Nephron (organoid): Measurements from ENCODE around the gene FHAD1.
A peak's percentile ranks its signal among the peaks of the same experiment; 100 is the strongest.

Experiments used
- H3K27ac Mint-ChIP-seq, 3 experiments: 2 replicates each; pipeline ENCODE4 v1.8.0; 2020; ENCODE audit warnings: mixed read lengths in 3 of 3, mild to moderate bottlenecking in 2 of 3, moderate library complexity in 1 of 3
- H3K27me3 Mint-ChIP-seq: 2 replicates; pipeline ENCODE4 v1.8.0; 2021; ENCODE audit warnings: low read depth, mild to moderate bottlenecking, moderate library complexity, mixed read lengths
- H3K36me3 Mint-ChIP-seq: 2 replicates; pipeline ENCODE4 v1.8.0; 2020; ENCODE audit warnings: low read depth, mixed read lengths
- H3K4me1 Mint-ChIP-seq: 2 replicates; pipeline ENCODE4 v1.8.0; 2020; ENCODE audit warnings: mixed read lengths
- H3K4me3 Mint-ChIP-seq, 3 experiments: 2 replicates each; pipeline ENCODE4 v1.8.0; 2020; ENCODE audit warnings: mild to moderate bottlenecking in 3 of 3, mixed read lengths in 3 of 3, moderate library complexity in 2 of 3
- H3K9me3 Mint-ChIP-seq: 2 replicates; pipeline ENCODE4 v1.8.0; 2020; ENCODE audit warnings: mixed read lengths
- TF ChIP-seq, protein P1 (sequence below), 3 experiments: fragments of 200-600 bp; sonication (generic); IDR thresholded peaks; one replicate each; pipeline ENCODE4 v1.5.0; 2021; ENCODE audit warnings: antibody characterized with exemption in 3 of 3; ENCODE audit not compliant: unreplicated experiment in 3 of 3

FHAD1 gene

GRCh38 chr1:15364740-15365139, 117.7 kb downstream of the FHAD1 start:
- Mint-ChIP-seq H3K27me3 (peaks cover 22% of the 10 kb centered on the region), H3K4me1 (peaks cover 5% of the 10 kb centered on the region), H3K9me3 (no peaks in the 10 kb centered on the region), H3K27ac (no peak overlapping the region), H3K4me3 (no peak overlapping the region), H3K36me3 (no peaks in the 10 kb centered on the region)
- TF ChIP-seq, protein P1, sequence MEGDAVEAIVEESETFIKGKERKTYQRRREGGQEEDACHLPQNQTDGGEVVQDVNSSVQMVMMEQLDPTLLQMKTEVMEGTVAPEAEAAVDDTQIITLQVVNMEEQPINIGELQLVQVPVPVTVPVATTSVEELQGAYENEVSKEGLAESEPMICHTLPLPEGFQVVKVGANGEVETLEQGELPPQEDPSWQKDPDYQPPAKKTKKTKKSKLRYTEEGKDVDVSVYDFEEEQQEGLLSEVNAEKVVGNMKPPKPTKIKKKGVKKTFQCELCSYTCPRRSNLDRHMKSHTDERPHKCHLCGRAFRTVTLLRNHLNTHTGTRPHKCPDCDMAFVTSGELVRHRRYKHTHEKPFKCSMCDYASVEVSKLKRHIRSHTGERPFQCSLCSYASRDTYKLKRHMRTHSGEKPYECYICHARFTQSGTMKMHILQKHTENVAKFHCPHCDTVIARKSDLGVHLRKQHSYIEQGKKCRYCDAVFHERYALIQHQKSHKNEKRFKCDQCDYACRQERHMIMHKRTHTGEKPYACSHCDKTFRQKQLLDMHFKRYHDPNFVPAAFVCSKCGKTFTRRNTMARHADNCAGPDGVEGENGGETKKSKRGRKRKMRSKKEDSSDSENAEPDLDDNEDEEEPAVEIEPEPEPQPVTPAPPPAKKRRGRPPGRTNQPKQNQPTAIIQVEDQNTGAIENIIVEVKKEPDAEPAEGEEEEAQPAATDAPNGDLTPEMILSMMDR (IDR thresholded peaks at IDR 0.05; ENCODE audit: unreplicated experiment in 3 of 3) = no peak

- no peak overlapping the region for H3K27ac Mint-ChIP-seq
- peaks cover 36% of the 10 kb centered on the region for H3K4me1 Mint-ChIP-seq
- H3K4me3 Mint-ChIP-seq = no peak overlapping the region
- H3K36me3 Mint-ChIP-seq = no peaks in the 10 kb centered on the region
- TF ChIP-seq, protein P1 (IDR thresholded peaks at IDR 0.05; ENCODE audit: unreplicated experiment in 3 of 3) = no peak
- no peaks in the 10 kb centered on the region for H3K9me3 Mint-ChIP-seq
- H3K27me3 Mint-ChIP-seq = peaks cover 14% of the 10 kb centered on the region
Measured at GRCh38 chr1:15368888-15369287, 121.9 kb downstream of the FHAD1 start.

DNA sequence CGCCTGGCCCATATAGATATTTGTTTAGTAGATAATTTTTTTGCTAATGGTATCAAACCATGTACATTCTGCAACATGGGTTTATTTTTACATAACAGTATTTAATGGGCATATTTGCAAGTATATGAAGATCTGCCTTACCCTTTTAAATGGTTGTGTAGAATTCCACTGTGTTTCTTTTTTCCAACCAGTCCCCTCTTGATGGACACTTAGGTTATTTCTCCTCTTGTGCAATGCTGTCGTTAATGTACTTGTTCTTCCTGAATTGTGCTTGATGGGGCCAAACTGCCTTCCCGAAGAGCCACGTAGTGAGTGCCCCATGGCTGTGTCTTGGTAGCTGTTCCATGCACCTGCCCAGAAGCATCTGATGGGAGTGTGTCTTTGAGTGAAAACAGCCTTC, 123.2 kb downstream of the FHAD1 start:
- Mint-ChIP-seq H3K36me3 (no peaks in the 10 kb centered on the region), H3K9me3 (no peaks in the 10 kb centered on the region)

GRCh38 chr1:15370781-15371520, 123.9 kb downstream of the FHAD1 start:
- Mint-ChIP-seq H3K27me3 (peaks cover 12% of the 10 kb centered on the region), H3K36me3 (no peaks in the 10 kb centered on the region), H3K9me3 (no peaks in the 10 kb centered on the region), H3K27ac (peak overlapping the region; percentile 6 to 86 (median 78)), H3K4me1 (peaks cover 43% of the 10 kb centered on the region), H3K4me3 (peak overlapping the region in 1 of 3 experiments; percentile 54)
- TF ChIP-seq, protein P1 (IDR thresholded peaks at IDR 0.05; ENCODE audit: unreplicated experiment in 3 of 3) = no peak

More for the DNA sequence above, 123.2 kb downstream of the FHAD1 start:
- TF ChIP-seq, protein P1 (IDR thresholded peaks at IDR 0.05; ENCODE audit: unreplicated experiment in 3 of 3) = no peak
- peaks cover 43% of the 10 kb centered on the region for H3K4me1 Mint-ChIP-seq
- H3K4me3 Mint-ChIP-seq = no peak overlapping the region
- peak overlapping the region in 2 of 3 experiments; percentile 78 to 86 for H3K27ac Mint-ChIP-seq
- H3K27me3 Mint-ChIP-seq = peaks cover 12% of the 10 kb centered on the region

GRCh38 chr1:15371610-15372545, 124.9 kb downstream of the FHAD1 start:
- Mint-ChIP-seq H3K4me3 (peak overlapping the region in 1 of 3 experiments; percentile 54), H3K9me3 (no peaks in the 10 kb centered on the region), H3K27ac (peak overlapping the region; percentile 6 to 86 (median 78)), H3K36me3 (no peaks in the 10 kb centered on the region), H3K27me3 (peaks cover 10% of the 10 kb centered on the region), H3K4me1 (peaks cover 38% of the 10 kb centered on the region)
- TF ChIP-seq, protein P1 (IDR thresholded peaks at IDR 0.05; ENCODE audit: unreplicated experiment in 3 of 3) = no peak
